Measurements from ENCODE around the gene CD3D.

GRCh38 chr11:118313242-118313641 lies 29.3 kb downstream of the CD3D start:
- TF ChIP-seq CTCF (IDR thresholded peaks at IDR 0.05; ENCODE audit: poor library complexity, severe bottlenecking) (no peak), POLR2AphosphoS5 (IDR thresholded peaks at IDR 0.05) (no peak), TAF1 (IDR thresholded peaks at IDR 0.05; ENCODE audit: low read depth) (no peak), RAD21 (conservative IDR thresholded peaks at IDR 0.05) (no peak), EZH2 (IDR thresholded peaks at IDR 0.05; ENCODE audit: borderline replicate concordance, insufficient read depth, low read length, poor library complexity, severe bottlenecking) (no peak), SMC3 (conservative IDR thresholded peaks at IDR 0.05; ENCODE audit: poor library complexity) (no peak), EP300 (conservative IDR thresholded peaks at IDR 0.05; ENCODE audit: poor library complexity, severe bottlenecking) (no peak), REST (IDR thresholded peaks at IDR 0.05; ENCODE audit: borderline replicate concordance) (no peak)
